Ishikawa (cell line): Measurements from ENCODE around the gene RPS19.

ENCODE experiments used
- CEBPB ChIP-seq: IDR thresholded peaks from 2 replicates; pipeline ENCODE4 v1.6.1; 2012
- TF ChIP-seq, protein P1 (sequence below): IDR thresholded peaks from 2 replicates; pipeline ENCODE4 v1.6.1; 2012; ENCODE audit warnings: low read depth, mild to moderate bottlenecking

DNA sequence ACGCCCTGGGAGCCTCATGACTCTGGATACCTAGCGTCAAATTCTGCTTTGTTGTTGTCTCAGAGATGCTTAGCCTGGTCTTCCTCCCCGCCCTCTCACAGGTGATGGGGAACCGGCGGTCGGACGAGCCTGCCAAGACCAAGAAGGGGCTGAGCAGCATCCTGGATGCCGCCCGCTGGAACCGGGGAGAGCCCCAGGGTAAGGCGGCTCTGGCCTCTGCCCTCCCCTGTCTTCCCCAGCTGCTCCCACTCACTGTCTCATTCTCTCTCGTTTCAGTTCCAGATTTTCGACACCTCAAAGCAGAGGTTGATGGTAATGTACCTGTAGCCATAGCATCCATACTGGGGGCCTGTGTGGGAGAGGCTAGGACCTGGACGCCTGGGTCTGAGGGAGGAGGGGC, 34.3 kb downstream of the RPS19 start:
- TF ChIP-seq, protein P1, sequence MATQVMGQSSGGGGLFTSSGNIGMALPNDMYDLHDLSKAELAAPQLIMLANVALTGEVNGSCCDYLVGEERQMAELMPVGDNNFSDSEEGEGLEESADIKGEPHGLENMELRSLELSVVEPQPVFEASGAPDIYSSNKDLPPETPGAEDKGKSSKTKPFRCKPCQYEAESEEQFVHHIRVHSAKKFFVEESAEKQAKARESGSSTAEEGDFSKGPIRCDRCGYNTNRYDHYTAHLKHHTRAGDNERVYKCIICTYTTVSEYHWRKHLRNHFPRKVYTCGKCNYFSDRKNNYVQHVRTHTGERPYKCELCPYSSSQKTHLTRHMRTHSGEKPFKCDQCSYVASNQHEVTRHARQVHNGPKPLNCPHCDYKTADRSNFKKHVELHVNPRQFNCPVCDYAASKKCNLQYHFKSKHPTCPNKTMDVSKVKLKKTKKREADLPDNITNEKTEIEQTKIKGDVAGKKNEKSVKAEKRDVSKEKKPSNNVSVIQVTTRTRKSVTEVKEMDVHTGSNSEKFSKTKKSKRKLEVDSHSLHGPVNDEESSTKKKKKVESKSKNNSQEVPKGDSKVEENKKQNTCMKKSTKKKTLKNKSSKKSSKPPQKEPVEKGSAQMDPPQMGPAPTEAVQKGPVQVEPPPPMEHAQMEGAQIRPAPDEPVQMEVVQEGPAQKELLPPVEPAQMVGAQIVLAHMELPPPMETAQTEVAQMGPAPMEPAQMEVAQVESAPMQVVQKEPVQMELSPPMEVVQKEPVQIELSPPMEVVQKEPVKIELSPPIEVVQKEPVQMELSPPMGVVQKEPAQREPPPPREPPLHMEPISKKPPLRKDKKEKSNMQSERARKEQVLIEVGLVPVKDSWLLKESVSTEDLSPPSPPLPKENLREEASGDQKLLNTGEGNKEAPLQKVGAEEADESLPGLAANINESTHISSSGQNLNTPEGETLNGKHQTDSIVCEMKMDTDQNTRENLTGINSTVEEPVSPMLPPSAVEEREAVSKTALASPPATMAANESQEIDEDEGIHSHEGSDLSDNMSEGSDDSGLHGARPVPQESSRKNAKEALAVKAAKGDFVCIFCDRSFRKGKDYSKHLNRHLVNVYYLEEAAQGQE = no peak
- no peak for TF ChIP-seq CEBPB
